Erythroblast (primary cell): Measurements from ENCODE around the gene WDFY1.

Experiments
- GATA1 ChIP-seq: IDR thresholded peaks from 2 replicates; pipeline ENCODE4 v1.6.1; 2011; ENCODE audit warnings: low read depth, mild to moderate bottlenecking, control low read depth, low read length, moderate library complexity
- POLR2A ChIP-seq: IDR thresholded peaks from 2 replicates; pipeline ENCODE4 v1.6.1; 2011; ENCODE audit warnings: mild to moderate bottlenecking, low read length

- TF ChIP-seq POLR2A (no peak), GATA1 (no peak)
These were observed 20.0 kb downstream of the WDFY1 start for GRCh38 chr2:223925106-223925505.
